OCI-LY3 (cell line): ENCODE results near the gene ZSWIM8.

Experiments used
- CTCF ChIP-seq: fragments of 200-600, 300-600 bp; sonication (generic); IDR thresholded peaks from 2 replicates; pipeline ENCODE4 v1.5.1; 2014; ENCODE audit warnings: antibody characterized with exemption, low read length, low read depth
- EZH2phosphoT487 ChIP-seq: fragments of 200-600 bp; shearing (Covaris generic); IDR thresholded peaks from 2 replicates; pipeline ENCODE4 v1.6.1; 2018; ENCODE audit warnings: antibody characterized with exemption, mixed run types, low read depth

- no peak for TF ChIP-seq CTCF
- no peak for TF ChIP-seq EZH2phosphoT487
Observed at GRCh38 chr10:73743327-73743904, 42.0 kb upstream of the ZSWIM8 start.
